ENCODE measurements around the gene PIGK.

GRCh38 chr1:77118712-77119111, 100.5 kb downstream of the PIGK start:
- no peak for TF ChIP-seq POLR2A (IDR thresholded peaks at IDR 0.05)
- TF ChIP-seq, protein P1, sequence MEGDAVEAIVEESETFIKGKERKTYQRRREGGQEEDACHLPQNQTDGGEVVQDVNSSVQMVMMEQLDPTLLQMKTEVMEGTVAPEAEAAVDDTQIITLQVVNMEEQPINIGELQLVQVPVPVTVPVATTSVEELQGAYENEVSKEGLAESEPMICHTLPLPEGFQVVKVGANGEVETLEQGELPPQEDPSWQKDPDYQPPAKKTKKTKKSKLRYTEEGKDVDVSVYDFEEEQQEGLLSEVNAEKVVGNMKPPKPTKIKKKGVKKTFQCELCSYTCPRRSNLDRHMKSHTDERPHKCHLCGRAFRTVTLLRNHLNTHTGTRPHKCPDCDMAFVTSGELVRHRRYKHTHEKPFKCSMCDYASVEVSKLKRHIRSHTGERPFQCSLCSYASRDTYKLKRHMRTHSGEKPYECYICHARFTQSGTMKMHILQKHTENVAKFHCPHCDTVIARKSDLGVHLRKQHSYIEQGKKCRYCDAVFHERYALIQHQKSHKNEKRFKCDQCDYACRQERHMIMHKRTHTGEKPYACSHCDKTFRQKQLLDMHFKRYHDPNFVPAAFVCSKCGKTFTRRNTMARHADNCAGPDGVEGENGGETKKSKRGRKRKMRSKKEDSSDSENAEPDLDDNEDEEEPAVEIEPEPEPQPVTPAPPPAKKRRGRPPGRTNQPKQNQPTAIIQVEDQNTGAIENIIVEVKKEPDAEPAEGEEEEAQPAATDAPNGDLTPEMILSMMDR (IDR thresholded peaks at IDR 0.05) = no peak

Measured in stomach (tissue), 4 donors.